ENCODE measurements around the gene ACTL10.

- TF ChIP-seq POLR2AphosphoS5 (IDR thresholded peaks at IDR 0.05; ENCODE audit: low read depth, low read length) (no peak), POLR2A (IDR thresholded peaks at IDR 0.05; ENCODE audit: low read depth, low read length) (no peak)
Observed at GRCh38 chr20:33660685-33661058, 6.1 kb upstream of the ACTL10 start.

Data from GM12891 (cell line).